GM18858 (cell line): ENCODE measurements around the gene CYTH3.
"Not testable (repeated sequence)": the region's sequence is repeated elsewhere in the genome, so short reads cannot be mapped to it uniquely, and the experiment has no call there.

ENCODE experiments used
- ATAC-seq: cut with Tn5 transposase; IDR thresholded peaks from one replicate; pipeline ENCODE4 v1.9.1; 2021; ENCODE audit not compliant: unreplicated experiment

The CYTH3 gene

DNA sequence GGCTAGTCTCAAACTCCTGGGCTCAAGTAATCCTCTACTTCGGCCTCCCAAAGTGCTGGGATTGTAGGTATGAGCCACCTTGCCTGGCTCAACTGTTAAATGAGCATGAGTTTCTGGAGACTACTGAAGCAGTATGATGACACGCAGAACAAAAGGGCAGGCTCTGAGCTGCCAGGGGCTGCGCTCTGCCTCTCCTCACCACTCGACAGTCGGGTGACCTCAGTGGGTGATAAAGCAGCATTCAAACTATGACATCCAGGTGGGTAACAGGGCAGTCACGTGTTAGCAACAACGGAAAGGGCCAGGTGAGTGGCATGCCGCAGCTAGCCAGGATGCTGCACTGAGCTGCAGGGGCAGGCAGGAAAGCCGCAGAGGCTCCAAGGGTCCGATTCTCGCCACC, 71.5 kb downstream of the CYTH3 start:
- ATAC-seq: no peak

DNA sequence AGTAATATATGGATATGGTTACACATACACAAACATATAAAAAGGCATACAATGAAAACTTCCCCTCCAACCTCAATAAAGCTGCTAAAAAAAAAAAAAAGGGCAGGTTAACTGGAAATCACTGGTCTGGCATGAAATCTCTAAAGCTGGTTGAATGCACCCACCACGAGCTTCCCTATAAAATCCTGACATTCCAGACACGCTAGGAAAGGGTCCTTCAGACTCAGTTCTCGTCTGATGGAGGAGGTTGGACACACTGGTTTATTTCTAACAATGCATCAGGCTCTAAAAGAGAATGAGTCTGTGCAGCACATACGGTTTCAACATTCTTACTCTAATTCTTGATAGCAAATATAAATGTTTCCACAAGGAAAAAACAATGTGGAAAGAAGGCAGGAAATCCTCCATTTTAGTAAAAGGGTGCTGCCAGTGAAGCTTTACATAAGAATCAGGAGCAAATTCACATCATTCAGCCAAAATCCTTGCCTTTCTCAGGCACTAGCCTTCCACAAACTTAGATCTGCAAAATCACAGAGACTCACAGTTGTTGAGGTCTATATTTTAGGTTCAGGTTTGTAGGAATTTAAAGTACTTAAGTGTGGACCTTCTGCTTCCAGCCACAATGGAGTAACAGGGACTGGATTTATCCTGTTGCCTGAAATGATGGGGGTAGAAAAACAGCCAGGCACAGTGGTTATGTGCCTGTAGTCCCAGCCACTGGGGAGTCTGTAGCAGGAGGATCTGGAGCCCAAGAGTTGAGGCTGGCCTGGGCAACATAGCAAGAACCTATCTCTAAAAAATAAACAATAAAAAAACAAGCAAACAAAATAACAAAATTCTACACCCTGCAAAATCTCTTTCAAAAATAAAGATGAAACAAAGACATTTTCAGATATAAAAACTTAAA, 73.5 kb downstream of the CYTH3 start:
- ATAC-seq: no peak

DNA sequence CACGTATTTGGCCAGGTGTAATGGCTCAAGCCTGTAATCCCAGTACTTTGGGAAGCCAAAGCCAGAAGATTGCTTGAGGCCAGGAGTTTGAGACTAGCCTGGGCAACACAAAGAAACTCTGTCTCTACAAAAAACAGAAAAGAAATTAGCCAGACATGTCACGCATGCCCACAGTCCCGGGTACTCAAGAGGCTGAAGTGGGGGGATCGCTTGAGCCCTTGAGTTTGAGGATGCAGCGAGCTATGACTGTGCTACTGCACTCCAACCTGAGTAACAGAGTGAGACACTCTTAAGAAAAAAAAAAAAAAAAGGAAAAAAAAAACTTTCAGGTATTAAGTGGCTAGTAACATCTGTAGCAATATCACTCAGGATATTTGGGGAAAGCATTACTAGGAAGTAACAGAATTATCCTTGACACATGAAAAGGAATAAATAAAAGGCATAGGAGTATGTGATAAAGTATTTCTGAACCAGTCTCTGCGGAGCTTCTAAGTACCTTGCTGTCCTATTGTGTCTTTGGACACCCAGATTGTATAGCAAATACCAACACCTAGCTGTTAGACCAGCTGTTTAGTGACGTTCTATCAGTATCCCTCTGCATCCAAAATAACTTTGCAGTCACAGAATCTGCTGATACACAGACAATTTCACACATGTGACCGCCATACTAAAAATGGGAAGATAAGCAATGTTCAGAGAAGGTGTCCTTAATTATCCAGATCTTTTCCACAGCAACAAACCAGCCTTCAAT, 74.4 kb downstream of the CYTH3 start:
- no peak for ATAC-seq

DNA sequence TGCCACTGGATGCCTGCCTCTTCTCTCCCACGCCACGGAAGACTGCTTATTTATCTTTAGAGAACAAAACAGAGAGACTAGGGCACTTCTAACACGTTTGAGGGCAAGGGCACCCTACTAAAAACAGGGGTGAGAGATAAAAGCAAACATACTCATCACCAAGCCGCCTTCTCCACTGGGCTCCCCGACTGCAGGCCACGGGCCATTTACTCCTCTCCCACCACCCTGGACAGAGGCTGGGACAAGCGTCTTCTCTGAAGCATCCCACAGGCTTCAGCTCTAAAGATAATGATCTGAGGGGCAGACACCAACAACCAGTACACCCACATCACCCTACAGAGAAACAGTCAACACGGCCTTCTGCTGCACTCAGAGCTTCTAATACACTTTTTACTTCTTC, 78.7 kb downstream of the CYTH3 start:
- ATAC-seq: no peak

DNA sequence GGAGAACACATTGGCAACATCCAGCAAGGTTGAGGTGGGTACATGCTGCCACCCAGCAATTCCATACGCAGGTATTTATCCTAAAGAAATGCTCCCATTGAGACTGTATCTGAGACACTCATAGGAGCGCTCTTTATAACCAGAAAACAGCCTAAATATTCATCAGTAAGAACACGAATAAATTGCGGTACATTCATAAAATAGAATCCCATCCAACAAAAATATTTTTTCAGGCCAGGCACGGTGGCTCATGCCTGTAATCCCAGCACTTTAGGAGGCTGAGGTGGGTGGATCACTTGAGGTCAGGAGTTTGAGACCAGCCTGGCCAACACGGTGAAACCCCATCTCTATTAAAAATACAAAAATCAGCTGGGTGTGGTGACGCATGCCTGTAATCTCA, 81.9 kb downstream of the CYTH3 start:
- ATAC-seq: not testable (repeated sequence)

DNA sequence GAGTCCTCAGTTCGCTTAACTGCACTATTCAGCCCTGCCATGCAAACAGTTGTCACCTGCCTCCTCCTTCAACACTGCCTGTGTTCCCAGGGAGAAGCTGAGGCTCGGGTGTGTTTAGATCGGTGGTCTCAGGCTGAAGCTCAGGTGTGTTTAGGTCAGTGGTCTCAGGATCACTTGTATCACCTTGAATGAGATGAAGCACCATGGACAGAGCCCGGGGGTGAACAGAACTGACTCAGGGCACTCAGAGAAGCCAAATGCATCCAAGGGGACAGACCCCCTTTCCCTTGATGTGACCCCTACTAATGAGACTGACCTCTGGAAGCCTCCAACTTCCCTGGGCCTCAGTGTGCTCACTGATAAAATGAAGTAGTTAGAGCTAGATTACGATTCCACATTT, 84.0 kb downstream of the CYTH3 start:
- ATAC-seq: no peak

DNA sequence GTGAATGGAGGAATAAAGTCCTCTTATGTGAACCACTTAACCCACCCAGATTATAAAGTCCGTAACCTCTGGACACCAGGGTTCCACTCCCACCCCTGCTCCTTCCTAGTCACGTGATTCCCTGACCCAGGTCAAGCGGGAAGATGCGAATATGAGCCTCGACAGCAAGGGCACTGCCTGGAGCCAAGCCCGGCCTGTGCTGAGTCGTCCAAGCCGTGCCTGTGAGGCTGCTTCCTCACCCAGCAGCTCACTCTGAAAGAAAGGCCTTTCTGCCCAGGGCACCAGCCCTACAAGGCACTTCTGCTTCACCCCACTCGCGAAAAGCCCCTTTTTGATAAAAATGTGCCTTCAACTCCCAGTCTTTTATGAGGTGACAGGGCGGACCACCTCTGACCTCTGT, 85.8 kb downstream of the CYTH3 start:
- ATAC-seq: no peak

DNA sequence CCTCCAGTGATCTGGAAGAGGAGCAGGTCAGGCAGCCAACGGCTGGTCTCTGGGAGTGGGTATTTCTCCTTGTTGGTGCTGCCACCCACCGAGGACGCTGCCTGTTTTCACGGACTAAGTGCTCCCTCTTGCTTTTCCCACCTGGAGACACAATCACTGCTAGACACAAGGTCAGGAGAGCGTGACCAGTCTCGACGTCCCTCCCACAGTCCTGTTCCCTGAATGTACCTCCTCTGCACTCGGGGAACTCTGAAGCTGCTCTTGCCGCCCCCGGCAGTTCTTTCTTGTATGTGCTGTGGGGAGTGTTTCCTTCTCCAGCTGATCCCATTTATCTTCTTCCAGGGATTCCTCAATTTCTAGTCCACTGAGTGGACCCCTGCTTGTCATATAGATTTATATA, 89.4 kb downstream of the CYTH3 start:
- no peak for ATAC-seq

DNA sequence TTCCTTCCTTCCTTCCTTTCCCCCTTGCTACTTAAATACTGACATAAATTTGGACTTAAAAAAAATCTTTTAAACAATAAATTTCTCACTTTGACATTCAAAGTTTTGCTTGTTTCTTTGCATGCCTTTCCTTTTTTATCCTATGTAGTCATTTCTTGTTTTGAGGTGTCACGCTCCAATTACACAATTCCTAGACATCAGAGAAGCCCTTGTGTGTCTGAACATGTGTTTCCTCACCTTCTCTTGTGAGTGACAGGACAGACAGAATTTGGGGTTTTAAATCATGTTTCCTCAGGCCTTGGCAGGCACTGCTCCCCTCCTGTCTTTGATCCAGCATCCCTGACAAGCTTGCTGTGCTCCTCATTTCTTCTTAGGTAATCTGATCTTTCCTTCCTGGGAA, 91.3 kb downstream of the CYTH3 start:
- no peak for ATAC-seq

DNA sequence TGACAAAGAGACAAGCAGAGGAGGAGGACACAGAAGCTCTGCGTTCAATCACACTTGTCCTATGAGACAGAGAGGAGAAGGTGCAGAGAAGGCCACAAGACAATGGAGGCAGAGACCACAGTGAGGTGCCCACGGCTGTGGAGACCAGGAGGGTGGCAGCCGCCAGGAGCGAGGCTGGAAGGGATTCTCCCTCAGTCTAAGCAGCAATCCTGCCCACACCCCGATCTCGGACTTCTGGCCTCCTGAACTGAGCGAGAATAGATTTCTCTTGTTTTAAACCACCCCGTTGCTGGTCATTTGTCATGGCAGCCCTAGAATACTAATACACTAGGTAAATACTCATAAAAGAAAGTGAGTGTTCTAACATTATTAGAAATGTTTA, 92.1 kb downstream of the CYTH3 start:
- ATAC-seq: no peak

DNA sequence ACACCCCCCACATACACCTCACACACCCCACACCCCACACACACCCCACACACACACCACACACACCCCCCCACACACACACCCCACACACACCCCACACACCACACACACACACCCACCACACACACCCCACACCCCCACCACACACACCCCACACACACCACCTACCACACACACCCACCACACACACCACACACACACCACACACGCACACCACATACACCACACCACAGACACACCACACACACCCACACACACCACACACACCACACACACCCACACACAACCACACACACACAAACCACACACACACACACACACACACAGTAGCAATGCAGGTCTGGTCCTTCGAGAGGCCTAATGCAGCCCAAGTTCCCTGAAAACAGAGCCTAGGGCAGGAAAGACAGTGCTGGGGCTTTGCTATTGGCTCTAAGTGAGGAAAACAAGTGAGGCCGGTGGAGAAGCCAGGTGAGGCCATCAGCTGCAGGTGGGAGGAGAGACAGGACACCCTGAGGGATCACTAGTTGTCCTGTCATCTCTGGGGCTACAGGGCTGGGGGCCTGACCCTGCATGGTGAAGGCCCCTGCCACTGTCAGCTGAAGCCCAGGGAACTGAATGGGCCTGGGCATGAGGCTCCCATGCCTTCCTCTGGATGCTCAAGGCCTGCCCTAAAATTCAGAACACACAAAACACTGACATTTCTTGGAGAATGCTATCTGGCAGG, 92.6 kb downstream of the CYTH3 start:
- no peak for ATAC-seq

DNA sequence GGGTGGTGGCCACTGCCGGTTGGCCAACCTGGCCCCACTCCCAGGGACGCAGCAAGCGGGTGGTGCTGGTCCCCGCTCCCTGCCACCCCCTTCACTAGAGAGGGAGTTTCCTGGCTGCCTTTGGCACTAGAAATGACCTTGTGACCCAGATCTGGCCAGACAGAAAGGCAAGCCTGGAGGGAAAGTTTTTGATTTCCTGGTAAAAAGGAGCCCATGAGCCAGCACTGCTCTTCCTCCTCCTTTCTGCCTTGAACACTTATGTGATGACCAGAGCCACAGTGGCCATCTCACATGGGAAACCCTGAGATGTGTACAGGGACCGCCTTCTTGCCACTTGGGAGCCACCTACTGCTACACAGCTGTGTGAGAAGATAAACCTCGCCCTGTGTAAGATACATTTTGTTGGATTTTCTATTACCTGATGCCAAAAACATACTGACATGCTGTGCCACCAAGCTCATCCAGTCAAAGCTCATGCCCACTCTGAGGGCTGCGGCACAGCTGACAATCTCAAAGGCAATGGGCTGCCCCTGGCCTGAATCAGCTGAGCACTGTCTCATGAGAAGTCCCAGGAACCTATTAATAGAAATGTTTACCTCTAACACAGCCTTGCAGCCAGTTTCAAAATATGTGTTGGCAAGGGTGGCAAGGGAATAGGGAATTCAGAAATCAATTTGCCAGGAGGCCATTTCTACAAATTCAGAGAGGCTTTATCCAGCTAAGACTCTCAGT, 94.0 kb downstream of the CYTH3 start:
- no peak for ATAC-seq

DNA sequence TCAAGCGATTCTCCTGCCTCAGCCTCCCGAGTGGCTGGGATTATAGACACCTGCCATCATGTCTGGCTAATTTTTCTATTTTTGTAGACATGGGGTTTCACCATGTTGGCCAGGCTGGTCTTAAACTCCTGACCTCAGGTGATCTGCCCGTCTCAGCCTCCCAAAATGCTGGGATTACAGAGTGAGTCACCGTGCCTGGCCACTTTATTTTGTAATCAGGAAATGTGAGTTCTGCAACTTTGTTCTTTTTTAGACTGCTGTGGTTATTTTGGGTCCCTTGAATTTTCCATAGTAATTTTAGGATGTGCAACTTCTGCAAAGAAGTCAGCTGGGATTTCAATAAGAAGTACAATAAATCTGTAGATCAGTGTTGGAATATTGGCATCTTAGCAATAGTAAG, 96.8 kb downstream of the CYTH3 start:
- no peak for ATAC-seq

DNA sequence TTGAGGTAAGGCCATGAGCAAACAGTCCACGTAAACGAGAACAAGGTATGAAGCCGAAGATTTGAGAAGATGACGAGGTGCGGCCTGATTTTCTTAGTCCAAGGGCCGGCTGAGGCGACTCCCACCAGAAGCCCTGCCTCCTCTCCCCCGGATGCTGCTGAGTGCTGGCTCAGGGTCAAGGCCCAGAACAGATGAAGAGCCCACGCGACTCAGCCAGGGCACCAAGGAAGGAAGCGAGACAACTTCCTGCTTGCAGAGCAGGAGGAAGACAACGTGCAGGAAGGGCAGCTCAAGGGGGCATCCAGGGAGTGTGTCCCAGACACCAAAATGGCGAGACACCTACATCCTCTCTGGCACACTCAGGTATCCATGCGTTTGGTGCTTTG, 99.5 kb downstream of the CYTH3 start:
- ATAC-seq: no peak

DNA sequence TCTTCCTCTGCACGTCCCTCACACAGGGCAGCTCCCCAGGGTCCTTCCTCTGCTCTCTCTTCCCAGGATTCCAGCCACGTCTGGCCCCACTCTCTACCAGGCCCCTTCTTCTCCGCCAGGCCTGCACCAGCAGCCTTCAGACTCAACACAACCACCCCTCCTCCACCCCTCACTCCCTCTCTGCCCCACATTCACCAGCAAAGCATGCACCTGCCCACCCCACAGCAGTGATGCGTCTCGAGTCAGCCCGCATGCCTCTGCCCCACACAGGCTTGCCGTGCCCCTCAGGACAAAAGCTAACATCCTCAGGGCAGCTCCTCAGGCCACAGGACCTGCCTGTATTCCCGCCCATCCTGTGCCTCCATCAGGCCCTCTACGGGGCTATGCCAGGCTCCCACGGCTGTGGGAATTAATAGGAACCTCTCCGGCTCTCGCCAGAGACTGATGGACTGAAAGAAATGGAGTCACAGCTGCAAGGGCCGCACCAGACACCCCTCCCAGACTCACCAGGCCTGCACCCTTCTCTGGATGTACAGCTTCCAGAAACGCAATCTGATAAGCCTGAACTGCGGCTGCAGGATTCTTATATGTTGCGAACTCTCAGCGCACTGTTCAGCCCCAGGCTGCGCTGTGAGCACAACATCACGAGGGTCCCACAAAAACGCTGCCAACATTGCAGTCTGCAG, 100.1 kb downstream of the CYTH3 start:
- ATAC-seq: no peak

DNA sequence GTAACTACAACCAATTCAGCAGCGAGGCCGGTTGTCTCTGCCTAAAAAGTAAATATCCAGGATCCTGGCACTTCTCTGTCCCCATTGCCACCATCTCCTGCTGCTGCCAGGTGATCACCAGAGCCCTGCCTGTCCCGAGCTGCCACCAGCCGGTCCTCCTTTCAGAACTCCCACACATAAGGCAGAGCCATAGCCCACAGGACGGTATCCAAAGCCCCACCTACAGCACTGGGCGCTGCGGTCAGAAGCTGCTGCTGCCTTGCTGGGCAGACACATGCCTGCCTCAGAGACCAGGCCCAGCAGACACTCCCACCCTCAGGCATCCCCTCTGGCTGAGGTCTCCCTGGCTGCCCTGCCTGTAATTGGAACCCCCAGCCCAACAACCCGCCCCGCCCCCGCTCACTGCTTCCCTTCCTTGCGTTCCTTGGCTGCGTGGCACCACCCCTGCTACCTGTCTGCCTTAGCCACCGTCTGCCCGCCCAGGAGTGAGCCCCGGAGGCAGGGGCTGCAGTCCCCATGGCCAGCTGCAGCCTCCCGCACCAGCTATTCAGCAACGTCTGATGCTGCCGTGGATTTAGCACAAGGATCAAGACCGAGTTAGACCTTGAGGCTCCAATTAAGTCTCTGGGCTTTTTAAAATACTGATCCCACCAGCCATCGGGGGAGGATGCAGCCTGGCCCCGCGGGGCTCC, 100.7 kb downstream of the CYTH3 start:
- no peak for ATAC-seq

DNA sequence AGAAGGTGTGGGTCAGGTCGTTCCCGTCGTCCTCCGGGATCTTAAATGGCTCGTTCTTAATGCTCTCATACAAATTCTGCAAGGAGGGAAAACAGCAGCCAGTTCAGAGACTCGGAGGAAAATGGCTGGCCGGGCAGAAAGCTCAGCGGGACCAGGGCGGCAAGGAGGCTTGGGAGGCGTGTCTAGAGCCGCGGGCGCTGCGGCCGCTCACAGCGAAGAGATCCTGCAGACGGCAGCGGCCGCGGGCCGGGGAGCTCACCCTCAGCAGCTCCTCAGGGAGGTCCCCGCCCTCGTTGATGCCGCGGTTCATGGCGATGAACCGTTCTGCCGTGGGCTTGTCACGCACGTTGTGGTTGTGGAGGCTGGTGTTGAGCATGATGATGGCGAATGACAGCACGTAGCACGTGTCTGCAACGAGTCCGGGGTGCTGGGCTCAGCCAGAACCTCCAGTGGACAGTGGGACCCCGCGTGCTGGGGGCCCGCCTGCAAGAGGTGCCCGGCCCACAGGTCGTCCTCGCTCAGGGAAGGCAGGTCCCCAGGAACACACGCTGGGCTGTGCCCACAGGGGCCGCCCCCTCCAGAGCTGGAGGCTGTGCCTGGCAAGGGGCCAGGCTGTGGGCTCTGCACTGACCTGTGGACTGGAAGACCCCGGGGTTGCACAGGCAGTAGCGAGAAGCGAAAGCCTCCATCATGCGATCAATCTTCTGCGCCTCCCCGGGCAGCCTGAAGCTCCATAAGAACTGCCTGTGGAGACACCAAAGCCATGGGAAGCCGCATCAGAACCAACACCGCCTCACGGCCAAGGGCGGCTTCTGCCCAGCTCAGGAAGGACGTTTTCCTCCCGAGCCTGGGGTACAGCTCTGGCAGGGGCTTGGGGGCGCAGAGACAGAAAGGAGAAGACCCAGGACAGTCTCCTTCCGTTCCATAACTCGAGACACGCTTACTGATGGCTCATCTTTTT, 101.6 kb downstream of the CYTH3 start:
- ATAC-seq: no peak

DNA sequence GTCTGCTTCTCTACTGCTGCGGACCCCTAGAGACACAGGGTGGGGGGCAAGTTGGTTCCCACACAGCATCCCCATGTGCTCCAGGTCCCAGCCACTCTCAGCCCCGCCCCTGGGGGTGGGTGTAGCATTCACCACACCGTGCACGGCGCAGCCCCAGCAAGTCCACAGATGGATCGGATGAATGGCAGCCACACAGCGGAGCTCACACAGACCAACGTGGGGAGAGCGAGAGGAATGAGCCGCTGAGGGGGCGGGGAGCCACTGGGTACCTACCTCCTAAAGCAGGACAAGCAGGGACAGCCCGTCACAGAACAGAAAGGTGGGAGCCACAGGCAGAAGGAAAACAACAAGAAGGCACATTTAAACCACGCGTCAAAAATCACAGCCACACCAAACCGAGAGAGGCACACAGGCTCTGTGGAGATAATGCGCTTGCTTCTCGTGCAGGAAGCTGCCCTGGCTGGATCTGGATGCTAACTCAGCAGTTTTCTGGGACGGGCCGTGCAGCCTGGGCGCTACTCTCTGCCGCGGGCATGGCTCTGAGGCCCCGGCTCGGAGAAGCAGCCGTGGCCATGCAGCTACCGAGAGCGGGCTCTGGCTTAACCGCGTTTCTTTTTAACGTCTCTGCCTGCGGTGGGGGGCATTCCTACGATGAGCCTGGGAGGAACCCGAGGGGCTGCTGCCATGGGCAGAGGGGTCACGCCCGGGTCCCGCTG, 102.5 kb downstream of the CYTH3 start:
- no peak for ATAC-seq
